Transverse colon (tissue), 3 donors: ENCODE data around the gene TTC23.

Source experiments
- CTCF ChIP-seq, 5 experiments: fragments of 200-600 bp in 3 of 5; fragments of 450-650 bp in 2 of 5; sonication (generic) in 3 of 5; IDR thresholded peaks; 1 replicate in 2 of 5; 2 replicates in 3 of 5; pipeline ENCODE4 v1.5.1; 2016 to 2017; ENCODE audit warnings: antibody characterized with exemption in 5 of 5, inconsistent platforms in 3 of 5, mild to moderate bottlenecking in 2 of 5, moderate library complexity in 1 of 5
- POLR2A ChIP-seq: fragments of 450-650 bp; IDR thresholded peaks from one replicate; pipeline ENCODE4 v1.6.1; 2016; ENCODE audit warnings: antibody characterized with exemption, mild to moderate bottlenecking, moderate library complexity

- no peak for TF ChIP-seq CTCF (IDR thresholded peaks at IDR 0.05)
- TF ChIP-seq POLR2A: no peak
Measured at GRCh38 chr15:99168601-99169580, 80.5 kb downstream of the TTC23 start.
